ENCODE results near the gene HCN4.

DNA sequence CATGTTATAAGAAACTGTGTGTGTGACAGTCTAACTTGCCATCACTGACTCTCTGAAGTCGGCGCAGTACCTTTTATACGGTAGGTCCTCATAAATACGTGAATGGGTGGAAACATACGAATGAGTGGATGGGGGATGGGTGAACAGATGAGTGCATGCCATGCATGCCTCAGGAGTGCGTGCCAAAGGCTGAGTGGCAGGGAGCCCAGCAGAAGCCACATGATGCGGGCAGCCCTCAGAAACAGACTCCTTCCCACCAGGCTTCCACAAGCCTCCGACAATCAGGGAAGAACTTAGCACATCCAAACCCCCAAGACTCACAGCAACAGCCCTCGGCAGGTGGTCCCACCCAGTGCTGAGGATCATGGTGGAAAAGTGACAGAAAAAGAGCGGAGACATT, 16.7 kb downstream of the HCN4 start:
- TF ChIP-seq, protein P1, sequence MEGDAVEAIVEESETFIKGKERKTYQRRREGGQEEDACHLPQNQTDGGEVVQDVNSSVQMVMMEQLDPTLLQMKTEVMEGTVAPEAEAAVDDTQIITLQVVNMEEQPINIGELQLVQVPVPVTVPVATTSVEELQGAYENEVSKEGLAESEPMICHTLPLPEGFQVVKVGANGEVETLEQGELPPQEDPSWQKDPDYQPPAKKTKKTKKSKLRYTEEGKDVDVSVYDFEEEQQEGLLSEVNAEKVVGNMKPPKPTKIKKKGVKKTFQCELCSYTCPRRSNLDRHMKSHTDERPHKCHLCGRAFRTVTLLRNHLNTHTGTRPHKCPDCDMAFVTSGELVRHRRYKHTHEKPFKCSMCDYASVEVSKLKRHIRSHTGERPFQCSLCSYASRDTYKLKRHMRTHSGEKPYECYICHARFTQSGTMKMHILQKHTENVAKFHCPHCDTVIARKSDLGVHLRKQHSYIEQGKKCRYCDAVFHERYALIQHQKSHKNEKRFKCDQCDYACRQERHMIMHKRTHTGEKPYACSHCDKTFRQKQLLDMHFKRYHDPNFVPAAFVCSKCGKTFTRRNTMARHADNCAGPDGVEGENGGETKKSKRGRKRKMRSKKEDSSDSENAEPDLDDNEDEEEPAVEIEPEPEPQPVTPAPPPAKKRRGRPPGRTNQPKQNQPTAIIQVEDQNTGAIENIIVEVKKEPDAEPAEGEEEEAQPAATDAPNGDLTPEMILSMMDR (IDR thresholded peaks at IDR 0.05), result no peak
- no peak for TF ChIP-seq POLR2A (IDR thresholded peaks at IDR 0.05)
